Upper lobe of left lung (tissue), 6 donors: ENCODE results near the gene ANKFN1. TPM values are rescaled to one million over a fixed set of nuclear protein-coding genes. Genes with fewer than 3 reads are reported as not detected.

Experiments used
- ATAC-seq, 2 donors: fragments of 200-7000 bp; cut with Tn5 transposase; one replicate each; pipeline ENCODE4 v1.9.1; 2022; ENCODE audit warnings: mild to moderate bottlenecking in 2 of 2, moderate library complexity in 2 of 2; ENCODE audit not compliant: low FRiP score in 2 of 2
- DNase-seq, 2 donors: peaks; one replicate each; pipeline ENCODE4 v3.0.0-alpha.2; 2019 to 2020
- H3K27ac ChIP-seq, 4 donors: fragments of 200-600 bp; sonication (generic); one replicate each; pipeline ENCODE4 v1.5.1; 2016 to 2019
- H3K27me3 ChIP-seq, 4 donors: fragments of 200-600 bp; sonication (generic); one replicate each; pipeline ENCODE4 v1.5.1; 2017 to 2019
- H3K36me3 ChIP-seq, 4 donors: fragments of 200-600 bp; sonication (generic); one replicate each; pipeline ENCODE4 v1.5.1; 2016 to 2019
- H3K4me1 ChIP-seq, 4 donors: fragments of 200-600 bp; sonication (generic); one replicate each; pipeline ENCODE4 v1.5.1; 2018 to 2019
- H3K4me3 ChIP-seq, 4 donors: fragments of 200-600 bp; sonication (generic); one replicate each; pipeline ENCODE4 v1.5.1; 2017 to 2019; ENCODE audit warnings: mild to moderate bottlenecking in 2 of 4, moderate library complexity in 1 of 4
- H3K9me3 ChIP-seq, 4 donors: fragments of 200-600 bp; sonication (generic); one replicate each; pipeline ENCODE4 v1.5.1; 2018 to 2019
- CTCF ChIP-seq, 6 experiments: fragments of 450-650 bp in 4 of 6; fragments of 200-600 bp in 2 of 6; sonication (generic) in 2 of 6; IDR thresholded peaks; one replicate each; pipeline ENCODE4 v1.5.1; 2016 to 2019; ENCODE audit warnings: antibody characterized with exemption in 6 of 6
- EP300 ChIP-seq, 4 donors: sonication (generic); formaldehyde crosslinking; IDR thresholded peaks; one replicate each; pipeline ENCODE4 v1.5.1; 2017; ENCODE audit warnings: antibody characterized with exemption in 4 of 4, control low read depth in 2 of 4
- POLR2A ChIP-seq, 4 donors: fragments of 450-650 bp; IDR thresholded peaks; one replicate each; pipeline ENCODE4 v1.5.1; 2016 to 2017; ENCODE audit warnings: antibody characterized with exemption in 4 of 4, mild to moderate bottlenecking in 2 of 4
- POLR2AphosphoS5 ChIP-seq, 2 donors: sonication (generic); formaldehyde crosslinking; IDR thresholded peaks; one replicate each; pipeline ENCODE4 v1.5.1; 2017; ENCODE audit warnings: antibody characterized with exemption in 2 of 2
- WGBS, 2 donors: methylation state at CpG; one replicate each; pipeline ENCODE4 v1.1.5; 2017 to 2018; 5-methylcytosine and 5-hydroxymethylcytosine counted together
- total RNA-seq, 6 donors: library from RNA; depleted of rRNA in 4 of 6; stranded (reverse); fragments of >200 nt in 4 of 6; gene quantifications; one replicate each; pipeline versions ENCODE4 v1.1.0 to v1.2.1, GENCODE V29; 2016 to 2021
- donor health status: DM: no; HTN: no; CAD: no; lungs with moderate emphysema.
- donor health status: DM: no; HTN: yes; CAD: no; lungs with severe emphysema.

ANKFN1 gene
- total RNA-seq, 6 donors from 2014 or later = 0.55 to 14.4 (median 2.6) TPM

- no peak for ATAC-seq
- WGBS, 2 donors = 85 to 91% methylated on average over 5 of the region's 5 CpGs
- Histone ChIP-seq H3K27me3 (no peaks in the 10 kb centered on the region), H3K27ac (no peak overlapping the region), H3K36me3 (no peaks in the 10 kb centered on the region), H3K9me3 (peaks cover 0 to 3% (median 0%) of the 10 kb centered on the region in 4 donors), H3K4me3 (no peak overlapping the region), H3K4me1 (no peaks in the 10 kb centered on the region)
- no peak for DNase-seq
- TF ChIP-seq CTCF (IDR thresholded peaks at IDR 0.05) (no peak), EP300 (IDR thresholded peaks at IDR 0.05) (no peak), POLR2A (IDR thresholded peaks at IDR 0.05) (no peak), POLR2AphosphoS5 (IDR thresholded peaks at IDR 0.05) (no peak)
These were observed 263.5 kb downstream of the ANKFN1 start for GRCh38 chr17:56416682-56417351.

- Histone ChIP-seq H3K27me3 (no peaks in the 10 kb centered on the region), H3K4me1 (no peaks in the 10 kb centered on the region), H3K36me3 (no peaks in the 10 kb centered on the region), H3K27ac (no peak overlapping the region), H3K4me3 (no peak overlapping the region), H3K9me3 (no peaks in the 10 kb centered on the region)
- no peak for TF ChIP-seq CTCF (IDR thresholded peaks at IDR 0.05)
- DNase-seq (no peak), ATAC-seq (no peak)
- 84 to 85% methylated on average over 2 of the region's 2 CpGs for WGBS, 2 donors
These were observed 270.7 kb downstream of the ANKFN1 start for GRCh38 chr17:56424005-56424404.

- H3K4me1 ChIP-seq = no peaks in the 10 kb centered on the region
- DNase-seq = no peak
- H3K9me3 ChIP-seq = no peaks in the 10 kb centered on the region
- no peaks in the 10 kb centered on the region for H3K27me3 ChIP-seq
- TF ChIP-seq CTCF (IDR thresholded peaks at IDR 0.05) = no peak
- TF ChIP-seq POLR2AphosphoS5 (IDR thresholded peaks at IDR 0.05) = no peak
- TF ChIP-seq EP300 (IDR thresholded peaks at IDR 0.05) = no peak
- no peak for TF ChIP-seq POLR2A (IDR thresholded peaks at IDR 0.05)
- H3K27ac ChIP-seq = no peak overlapping the region
- ATAC-seq = no peak
- 49 to 56% methylated on average over 2 of the region's 2 CpGs for WGBS, 2 donors
- no peaks in the 10 kb centered on the region for H3K36me3 ChIP-seq
- H3K4me3 ChIP-seq = no peak overlapping the region
These were observed 271.3 kb downstream of the ANKFN1 start for GRCh38 chr17:56424543-56425044.

GRCh38 chr17:56425483-56425882, 272.2 kb downstream of the ANKFN1 start:
- ATAC-seq (no peak), DNase-seq (no peak)
- no peak for TF ChIP-seq POLR2A (IDR thresholded peaks at IDR 0.05)
- TF ChIP-seq POLR2AphosphoS5 (IDR thresholded peaks at IDR 0.05) = no peak
- no peak for TF ChIP-seq EP300 (IDR thresholded peaks at IDR 0.05)
- Histone ChIP-seq H3K4me3 (no peak overlapping the region), H3K27ac (no peak overlapping the region), H3K9me3 (no peaks in the 10 kb centered on the region), H3K36me3 (no peaks in the 10 kb centered on the region), H3K27me3 (no peaks in the 10 kb centered on the region), H3K4me1 (no peaks in the 10 kb centered on the region)
- 83 to 86% methylated on average over 4 of the region's 4 CpGs for WGBS, 2 donors

GRCh38 chr17:56426901-56427300, 273.6 kb downstream of the ANKFN1 start:
- no peaks in the 10 kb centered on the region for H3K36me3 ChIP-seq
- H3K4me3 ChIP-seq = no peak overlapping the region
- no peak for DNase-seq
- 77 to 84% methylated on average over 2 of the region's 2 CpGs for WGBS, 2 donors
- no peak for ATAC-seq
- no peaks in the 10 kb centered on the region for H3K9me3 ChIP-seq
- no peak for TF ChIP-seq EP300 (IDR thresholded peaks at IDR 0.05)
- TF ChIP-seq CTCF (IDR thresholded peaks at IDR 0.05) = no peak
- TF ChIP-seq POLR2AphosphoS5 (IDR thresholded peaks at IDR 0.05) = no peak
- no peak for TF ChIP-seq POLR2A (IDR thresholded peaks at IDR 0.05)
- no peaks in the 10 kb centered on the region for H3K27me3 ChIP-seq
- no peaks in the 10 kb centered on the region for H3K4me1 ChIP-seq
- H3K27ac ChIP-seq = no peak overlapping the region
